Pons (tissue), 1 donor: ENCODE measurements around the gene LBH.

Experiments
- DNase-seq: peaks from one replicate; pipeline ENCODE4 v3.0.0-alpha.2; 2016; ENCODE audit warnings: low spot score

The LBH gene

DNA sequence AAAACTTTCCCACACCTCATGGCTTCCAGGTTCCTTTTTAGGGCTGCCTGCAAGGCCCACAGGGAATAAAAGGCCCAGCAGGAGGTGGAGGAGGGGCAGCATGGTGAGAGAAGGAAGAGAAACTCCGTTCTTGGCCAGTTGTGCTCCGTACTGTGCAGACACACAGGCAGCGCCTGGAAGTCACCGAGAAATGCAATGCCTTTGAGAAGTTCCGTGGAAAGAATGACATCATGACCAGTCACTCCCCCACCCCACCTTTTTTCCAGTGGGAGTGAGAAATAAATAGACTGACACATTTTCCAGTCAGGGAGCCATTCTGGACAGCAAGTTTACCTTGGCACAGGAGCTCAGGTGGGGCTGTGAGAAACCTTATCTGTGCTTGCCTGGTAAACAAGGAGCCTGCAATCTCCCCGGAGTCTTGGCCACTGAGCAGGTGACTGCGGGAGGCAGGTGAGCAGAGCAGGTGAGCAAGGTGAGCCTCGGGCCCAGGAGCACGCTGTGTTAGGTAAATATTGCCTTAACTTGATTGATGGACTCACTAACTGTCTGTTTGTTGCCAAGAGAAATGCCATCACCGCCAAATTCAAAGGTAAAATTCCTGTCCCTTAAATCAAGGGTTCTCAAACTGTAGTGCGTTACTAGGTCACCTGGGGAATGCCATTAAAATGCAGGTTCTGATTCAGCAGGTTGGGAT lies 13.5 kb upstream of the LBH start:
- DNase-seq: peak; percentile 52

DNA sequence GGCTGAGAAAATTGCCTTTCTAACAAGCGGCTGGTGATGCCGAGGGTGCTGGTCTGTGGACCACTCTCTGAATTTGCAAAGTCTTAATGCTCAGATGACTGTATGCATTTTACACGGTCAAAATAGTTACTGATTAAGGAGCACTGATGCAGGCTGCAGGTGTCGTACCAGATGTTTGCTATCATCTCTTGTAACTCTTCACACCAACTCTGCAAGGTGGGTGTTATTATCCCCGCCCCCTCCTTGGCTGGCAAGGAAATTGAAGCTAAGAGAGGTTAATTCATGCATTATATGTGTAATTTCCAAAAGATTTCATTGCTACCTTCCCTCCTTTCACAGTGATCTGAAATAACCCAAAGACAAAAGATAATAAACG lies 13.0 kb upstream of the LBH start:
- no peak for DNase-seq

DNA sequence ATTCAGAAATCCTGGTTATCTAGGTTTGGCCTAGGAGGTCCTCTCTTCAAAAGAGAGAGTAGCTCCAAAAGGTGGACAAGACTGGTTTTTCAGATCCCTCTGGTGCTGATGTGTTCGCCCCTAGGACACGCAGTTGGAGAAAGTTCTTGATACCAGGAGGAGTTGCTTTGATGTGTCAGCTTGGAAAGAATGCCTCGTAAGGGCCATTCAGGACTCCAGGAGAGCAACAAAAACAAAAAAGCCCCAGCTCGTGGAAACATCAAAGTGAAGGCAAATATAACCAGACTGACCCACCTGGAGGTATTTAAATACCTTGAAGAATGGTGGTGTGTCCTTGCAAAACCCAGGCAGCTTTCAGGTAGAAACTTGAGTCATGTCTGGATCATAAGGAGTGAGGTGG lies 12.5 kb upstream of the LBH start:
- DNase-seq: no peak

DNA sequence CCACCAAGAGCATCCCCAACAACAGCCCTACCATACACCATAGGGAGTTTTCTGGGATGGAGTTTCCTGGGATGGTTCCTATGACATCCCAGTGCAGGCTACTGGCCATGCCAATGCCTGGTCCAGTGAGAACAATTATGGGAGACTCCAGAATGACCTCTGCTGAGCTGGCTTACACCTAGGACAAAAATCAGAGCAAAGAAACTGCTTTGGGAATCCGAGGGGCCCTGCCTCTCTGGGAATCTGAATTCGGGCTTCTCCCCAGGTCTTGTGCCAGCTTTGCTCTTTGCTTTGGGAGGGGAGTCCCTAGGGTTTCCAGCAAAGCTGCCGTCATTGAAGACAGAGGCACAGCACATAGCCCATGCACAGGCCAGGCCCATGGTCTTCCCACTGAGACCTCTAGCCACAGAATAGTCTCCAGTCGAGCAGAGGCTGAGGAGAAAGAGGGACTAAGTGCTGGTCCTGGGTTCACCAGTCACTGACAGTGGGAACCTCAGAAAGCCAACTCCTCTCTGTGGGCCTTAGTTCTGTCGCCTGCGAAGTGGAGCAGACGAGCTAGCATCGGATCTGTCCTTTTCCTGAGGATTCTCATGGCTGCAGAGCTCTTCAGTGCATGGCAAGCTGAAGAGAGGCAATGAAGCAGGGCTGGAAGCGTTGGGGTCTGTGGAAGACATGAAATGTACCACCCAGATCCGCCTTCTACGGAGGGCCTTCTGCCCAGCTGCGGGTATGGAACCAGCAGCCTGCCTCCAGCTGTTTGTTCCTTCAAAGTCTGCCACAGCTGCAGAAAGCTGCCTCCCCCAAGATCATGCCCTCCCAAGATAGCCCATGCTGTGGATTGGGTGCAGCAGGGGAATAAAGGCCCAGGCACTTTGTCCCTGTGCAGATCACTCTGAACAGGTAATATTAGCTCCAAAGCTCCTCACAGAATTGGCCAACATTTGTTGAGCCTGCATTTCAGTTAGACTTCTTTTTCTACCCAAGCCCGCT lies 11.2 kb upstream of the LBH start:
- DNase-seq: no peak

DNA sequence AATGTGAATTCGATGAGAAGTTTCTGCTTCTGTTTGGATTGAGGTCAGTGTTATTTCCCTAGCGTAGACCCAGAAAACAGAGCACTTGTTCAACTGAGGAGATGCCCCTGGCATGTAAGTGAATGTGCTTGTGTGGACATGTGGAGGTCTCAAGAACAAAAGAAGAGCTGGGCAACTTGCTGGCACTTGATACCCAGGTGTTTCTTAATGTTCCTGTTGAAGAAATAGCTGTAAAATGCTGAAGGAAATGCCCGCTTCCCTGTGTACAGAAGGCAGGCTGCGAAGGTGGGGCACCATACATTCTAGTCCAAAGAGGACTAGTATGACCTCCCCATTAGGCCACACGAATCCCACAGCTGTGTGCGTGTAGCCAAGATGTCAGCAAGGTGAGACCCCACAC lies 9.8 kb upstream of the LBH start:
- DNase-seq: no peak

DNA sequence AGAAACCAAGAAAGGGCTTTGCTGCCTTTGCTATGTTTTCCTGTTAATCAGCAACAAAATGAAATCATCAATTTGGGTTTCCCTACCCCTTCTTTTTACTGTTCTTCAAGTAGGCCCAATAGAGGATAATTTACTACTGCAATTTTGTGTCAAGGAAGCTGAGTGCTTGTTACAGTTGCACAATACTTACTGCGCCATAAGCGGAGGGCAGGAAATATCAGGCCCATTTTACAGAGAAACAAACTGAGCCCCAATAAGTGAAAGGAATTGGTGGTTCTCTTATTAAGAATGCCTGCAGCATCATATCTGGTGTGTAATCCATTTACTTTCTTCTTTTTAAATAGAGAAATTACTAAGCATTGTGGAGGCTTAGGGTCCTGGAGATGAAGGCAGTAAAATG lies 9.3 kb upstream of the LBH start:
- DNase-seq: no peak

DNA sequence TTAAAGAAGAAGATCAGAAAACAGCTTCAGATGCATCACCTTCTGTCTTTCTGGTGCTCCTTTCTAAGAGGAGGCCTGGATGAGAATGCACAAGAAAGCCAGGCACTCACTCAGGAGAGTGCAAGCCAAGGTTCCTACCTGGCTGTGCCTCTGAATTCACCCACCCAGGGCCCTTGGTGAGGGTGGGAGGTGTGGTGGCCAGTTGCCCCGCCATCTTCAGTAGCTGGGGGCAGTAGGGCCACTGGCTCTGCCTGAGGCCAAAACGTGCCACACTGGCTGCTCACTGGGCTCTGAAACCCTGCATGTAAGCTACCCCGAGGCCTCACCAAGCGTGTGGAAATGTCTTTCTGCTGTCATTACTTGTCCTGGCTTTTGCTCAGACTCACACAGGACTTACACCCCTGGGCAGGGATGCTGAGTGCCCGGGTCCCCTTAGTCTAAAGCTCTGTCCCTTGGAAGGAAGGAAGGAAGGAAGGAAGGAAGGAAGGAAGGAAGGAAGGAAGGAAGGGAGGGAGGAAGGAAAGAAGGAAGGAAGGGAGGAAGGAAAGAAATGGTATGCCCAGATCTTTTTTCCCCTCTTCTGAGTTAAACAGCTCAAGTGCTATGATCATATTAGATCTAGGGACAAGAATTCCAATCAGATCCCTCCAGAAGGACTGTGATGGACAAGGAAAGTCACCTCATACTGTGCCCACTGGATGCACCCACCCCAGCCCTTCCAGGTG lies 8.5 kb upstream of the LBH start:
- DNase-seq: no peak

DNA sequence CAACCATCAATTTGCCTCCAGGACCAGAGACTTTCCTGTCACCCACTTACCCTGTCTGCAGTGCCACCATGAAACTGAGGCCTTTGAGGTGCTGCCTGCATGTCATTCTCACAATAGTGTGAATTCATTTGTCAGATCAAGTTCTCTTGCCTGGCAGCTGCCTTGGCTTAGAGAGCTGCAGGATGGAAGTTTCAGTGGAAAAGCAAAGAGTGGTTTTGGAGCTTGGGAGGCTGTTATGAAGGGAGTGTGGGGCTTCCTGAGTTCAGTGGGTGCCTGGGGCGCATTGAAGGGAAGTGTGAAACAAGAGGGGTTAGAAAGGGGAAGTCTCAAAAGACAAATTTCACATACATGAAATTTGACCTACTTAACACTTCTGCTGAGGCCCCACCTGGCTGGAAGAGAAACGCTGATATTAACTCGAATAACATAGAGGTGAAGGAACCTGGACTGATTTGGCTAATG lies 7.9 kb upstream of the LBH start:
- DNase-seq: no peak

DNA sequence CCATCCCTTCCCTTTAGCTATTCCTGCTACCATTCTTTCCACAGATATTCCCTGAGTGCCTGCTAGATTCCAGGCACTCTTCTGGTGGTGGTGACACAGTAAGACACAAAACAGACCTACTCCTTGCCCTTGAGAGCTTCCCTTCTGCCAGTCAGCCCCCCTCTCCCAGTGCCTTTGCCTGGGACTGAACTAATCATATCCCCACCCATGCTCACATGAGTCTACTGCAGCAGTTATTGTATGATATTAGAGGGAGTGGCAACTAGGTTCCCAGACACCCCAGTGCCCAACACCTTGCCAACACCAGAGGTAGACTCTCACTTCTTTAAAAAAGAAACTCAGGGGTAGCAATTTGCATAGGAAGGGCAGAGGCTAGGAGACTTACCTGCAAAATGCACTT lies 7.2 kb upstream of the LBH start:
- no peak for DNase-seq

DNA sequence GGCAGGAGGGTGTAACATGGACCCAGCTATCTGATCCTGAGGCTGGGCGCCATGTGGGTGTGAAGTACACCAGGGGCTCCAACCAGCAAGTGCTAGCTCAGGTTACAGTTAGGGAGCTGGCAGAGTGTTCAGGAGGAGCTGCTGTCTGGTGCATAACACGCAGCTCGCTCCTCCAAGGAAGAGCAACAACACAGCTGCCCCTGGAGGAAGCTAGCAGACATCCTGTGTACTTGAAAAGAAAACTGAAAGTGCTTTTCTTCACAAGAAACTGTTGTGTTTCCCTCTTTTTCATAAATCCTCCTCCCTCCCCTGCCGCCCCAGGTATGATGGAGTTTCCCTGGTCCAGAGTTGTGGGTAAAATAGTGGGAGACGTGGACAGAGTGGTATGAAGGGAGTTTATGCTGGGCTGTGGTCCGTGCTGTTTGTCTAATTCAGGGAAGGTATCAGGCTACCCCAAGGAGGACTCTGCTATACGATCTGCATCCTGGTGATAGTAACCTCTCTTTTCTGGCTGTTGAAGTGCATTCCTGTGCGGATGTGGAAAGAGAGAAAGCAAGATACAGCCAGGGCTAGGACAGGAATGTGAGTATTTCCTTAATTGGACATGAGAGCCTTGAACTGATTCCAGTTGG lies 6.1 kb upstream of the LBH start:
- peak; percentile 35 for DNase-seq

DNA sequence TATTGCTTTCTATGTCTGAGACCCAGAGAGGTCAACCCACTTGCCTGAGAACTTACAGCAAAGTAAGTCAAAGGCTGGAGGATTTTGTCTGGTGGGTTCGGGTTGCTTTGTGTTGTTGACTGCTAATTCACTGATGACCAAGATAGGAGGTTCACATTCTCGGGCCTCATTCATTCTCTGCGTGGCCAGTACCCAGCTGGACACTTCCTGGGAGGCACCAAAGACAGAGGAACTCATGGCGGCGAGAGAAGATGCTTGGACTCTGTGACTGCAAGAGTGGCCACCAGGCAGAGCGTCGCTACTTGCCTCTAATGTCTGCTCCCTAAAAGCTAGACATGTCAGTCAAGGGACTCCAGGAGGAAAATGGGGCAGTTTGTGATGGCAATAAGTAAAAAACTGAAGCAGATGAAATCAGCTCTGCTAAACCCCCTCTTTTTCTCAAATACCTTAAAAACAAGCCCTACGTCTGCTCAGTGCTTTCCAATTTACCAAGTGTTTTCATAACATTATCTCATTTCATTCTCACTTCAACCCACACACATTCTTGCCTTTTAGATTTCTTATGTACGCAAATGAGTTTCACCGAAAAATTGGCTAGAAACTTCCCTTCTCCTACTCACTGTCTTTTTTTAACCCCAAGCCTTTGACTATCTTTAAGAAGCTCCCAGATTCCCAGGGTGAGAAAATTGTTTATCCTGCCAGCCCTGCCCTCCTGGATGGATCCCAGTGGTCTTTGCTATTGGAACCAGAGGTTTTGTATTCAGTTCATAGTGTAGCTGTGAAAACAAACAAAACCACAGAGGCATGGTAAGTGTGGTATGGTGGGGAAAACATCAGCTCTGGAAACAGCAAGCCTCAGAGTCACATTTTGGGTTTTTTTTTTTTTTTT lies 4.9 kb upstream of the LBH start:
- DNase-seq: no peak

DNA sequence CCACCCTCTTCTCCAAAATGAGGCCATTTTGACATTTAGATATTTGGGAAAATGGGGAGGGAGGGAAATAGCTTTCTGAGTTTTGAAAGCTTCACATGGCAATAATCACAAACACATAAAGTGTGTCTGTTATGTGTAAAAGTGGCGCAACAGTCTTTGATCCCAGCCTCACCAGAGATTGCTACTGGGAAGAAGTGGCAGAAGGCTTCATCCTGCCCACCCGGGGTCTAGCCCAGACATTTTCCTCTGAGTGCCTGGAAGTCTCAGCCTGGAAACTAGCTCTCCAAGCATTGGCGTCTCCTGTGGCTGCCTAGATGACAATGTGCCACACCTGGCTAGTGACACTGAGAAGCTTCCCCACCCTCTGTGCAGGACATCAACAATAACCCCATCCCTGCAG lies 1.7 kb upstream of the LBH start:
- no peak for DNase-seq

DNA sequence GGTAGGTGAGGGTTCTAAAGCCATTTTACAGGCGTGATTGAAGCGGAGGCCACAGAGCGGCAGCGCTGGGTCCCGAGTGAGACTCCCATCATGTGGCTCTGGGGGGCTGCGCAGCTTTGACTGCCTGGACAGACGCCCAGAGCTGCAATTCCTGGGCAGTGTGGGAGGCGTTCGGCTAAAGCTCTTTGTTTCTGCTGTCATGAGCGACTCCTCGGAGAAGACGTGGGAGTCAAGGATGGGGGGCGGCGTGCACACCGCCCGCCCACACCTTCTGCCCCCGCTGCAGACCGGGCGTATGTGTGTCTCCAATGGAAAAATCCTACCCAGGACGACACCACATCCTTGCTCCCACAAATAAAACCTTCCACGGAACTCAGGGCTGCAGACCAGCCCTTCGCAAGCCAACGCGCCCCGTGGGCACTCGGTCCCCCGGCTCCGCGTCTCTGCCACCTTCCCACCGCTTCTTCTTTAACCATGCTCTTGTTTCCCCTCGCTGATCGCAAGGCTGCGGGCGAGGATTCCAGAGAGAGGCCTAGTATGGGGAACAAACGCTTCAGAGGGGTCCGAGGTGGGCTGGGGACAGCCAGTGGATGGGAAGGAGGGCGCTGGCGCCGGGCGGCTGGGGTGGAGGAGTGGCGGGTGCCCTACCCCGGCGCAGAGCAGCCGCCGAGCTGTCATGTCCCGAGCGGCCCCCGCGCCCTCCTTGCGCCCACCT lies 680 bp upstream of the LBH start:
- no peak for DNase-seq

DNA sequence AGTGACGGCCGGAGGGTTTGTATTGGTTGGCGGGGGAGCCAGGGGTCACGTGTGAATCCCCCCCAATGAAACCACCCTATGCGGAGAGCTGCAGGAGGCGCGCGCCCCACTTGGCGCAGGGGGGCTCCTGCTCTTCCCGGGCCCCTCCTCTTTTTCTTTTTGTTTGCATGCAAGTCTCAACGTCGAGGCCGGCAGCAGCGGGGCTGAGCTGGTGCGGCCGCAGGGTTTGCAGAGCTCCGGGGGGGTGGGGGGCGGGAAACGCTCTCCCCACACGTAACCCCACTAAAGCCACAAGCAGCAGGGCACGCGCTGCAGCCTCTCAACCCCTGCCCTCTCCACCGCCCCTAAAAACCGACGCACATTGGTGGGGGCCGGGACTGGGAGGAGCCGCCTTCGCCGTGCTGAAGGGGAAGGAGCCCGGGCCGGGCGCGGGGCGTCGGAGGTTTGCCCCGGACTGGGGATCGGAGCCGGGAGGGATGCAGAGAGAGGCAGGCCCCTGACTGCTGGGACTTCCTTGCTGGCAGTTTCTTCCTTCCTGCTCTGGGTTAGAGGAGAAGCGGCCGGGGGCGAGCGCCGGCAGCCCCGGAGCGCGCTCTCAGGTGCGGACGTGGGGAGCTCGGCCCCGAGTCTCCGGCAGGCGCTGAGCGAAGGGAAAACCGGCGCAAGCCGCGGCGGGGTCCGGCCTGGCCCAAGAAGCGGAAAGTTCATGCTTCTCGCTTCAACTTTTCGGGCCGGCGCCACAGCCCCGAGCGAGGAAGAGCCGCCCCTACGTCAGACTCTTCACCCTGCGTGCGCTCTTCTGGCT lies 864 bp downstream of the LBH start:
- no peak for DNase-seq

DNA sequence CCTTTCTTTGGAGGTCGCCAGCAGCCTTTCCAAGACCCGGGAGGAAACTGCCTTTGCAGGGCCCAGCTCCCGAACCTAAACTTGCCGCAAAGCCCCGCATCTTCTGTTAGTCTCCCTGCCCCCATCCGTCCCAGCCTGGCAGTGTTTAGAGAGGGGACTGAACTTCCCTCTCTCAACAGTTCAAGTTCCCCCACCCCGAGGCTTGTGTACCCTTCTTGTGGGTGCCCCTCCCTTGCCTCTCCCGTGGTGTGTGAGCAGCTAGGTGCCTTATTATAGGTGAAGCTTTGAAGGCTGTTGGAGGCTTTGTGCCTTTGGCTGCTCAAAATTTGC lies 1.4 kb downstream of the LBH start:
- DNase-seq: no peak

DNA sequence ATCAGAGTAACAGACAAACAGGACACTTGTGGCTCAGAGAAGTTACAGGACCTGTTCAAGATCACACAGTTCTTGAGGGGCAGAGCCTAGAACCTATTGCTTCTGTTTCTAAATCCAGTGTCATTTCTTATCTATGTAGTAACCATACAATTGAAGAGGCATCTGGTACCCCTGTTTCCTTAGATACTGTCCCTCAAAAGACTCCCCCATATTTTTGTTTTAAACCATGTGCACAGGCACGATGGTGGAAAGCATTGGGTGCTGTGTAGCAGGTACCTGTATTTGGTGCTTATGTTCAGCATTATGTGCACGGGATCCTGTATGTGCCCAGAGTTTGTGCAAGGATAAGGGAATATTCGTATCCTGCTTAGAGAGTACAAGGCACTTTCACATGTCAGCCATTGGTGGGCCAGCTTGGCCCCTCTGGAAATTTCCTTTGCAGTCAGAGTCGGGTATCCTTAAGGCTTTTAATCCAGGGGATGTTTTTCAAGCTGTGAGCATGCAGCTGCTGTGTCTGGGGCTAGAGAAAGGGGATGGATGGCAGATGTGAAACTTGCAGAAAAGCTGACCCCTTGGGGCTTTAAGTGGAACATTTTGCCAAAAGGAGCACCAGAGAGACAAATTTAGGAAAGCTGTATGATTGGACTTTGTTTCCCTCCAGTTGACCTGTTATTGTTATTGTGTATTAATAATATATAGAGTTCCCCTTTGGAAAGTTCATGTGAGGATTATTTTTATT lies 2.1 kb downstream of the LBH start:
- DNase-seq: no peak

DNA sequence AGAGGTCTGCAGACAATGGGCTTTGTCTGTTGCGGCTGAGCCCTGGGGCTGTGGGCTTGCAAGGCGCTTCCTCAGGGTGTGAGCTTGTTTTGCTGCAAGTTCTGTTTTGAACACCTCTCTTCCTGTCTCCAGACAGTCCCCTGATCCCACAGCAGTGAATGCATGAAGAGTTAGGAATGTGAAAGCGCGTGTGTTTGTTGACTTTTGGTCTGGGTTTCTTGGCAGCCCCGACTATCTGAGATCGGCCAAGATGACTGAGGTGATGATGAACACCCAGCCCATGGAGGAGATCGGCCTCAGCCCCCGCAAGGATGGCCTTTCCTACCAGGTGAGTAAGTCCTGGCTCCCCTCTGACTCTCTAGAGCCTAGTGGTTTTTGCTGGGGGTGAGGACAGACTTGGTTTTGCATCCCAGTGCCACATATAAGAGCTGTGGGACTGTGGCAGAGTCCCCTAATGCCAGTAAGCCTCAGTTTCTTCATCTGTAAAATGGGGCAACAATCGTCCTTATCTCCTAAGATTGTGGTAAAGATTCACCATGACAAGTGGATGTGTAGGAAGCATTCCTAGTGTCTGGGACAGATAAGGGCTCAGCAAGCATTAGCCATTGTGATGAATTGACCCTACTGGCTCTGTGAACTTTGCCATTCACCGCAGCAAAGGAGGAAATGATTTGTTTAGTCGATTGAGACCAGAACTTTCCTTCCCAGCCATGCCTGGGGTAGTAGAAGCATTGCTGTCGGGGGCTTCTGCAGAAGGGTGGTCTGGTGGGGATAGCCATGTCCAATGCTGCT lies 3.0 kb downstream of the LBH start:
- DNase-seq: no peak

DNA sequence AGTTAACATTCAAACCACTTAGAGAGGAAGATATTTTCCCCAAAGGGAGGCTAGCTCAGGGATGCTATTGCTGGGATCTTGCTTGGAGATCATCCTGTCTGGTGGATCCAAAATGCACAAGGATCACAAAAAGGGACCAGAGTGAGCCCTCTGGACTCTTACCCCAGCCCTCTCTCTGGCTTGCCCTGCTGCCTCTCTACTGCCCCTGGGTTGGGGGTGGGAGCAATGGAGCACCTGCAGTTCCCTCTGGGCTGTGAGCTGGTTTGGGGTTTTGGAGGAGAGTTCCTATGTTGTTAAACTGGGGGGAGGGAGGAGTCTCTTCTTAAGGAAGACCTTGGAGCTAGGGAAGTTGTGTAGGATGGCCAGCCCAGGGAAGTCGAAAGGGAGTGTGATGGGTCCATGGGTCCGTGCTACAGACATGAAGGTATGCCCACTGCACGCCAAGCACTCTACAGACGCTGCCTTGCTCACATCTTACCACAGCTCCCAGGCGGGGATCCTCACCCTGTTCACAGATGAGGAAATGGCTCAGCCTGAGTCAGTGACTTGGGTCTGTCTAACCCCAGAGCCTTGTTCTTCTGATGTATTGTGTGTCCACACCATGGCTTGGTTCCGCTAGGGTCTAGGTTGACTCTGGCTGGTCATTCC lies 3.8 kb downstream of the LBH start:
- no peak for DNase-seq
